ENCODE data around the gene PGAP6. TPM values are rescaled to one million over a fixed set of nuclear protein-coding genes. Genes with fewer than 3 reads are reported as not detected.

PGAP6 gene
- total RNA-seq, 4 donors from 2014 or later = 31.6 to 83.3 (median 62.2) TPM

- no peaks in the 10 kb centered on the region for H3K9me3 ChIP-seq
- no peaks in the 10 kb centered on the region for H3K27me3 ChIP-seq
- peaks cover 19 to 21% of the 10 kb centered on the region in 2 donors for H3K4me1 ChIP-seq
- peak; percentile 32 to 36 for DNase-seq
- peak overlapping the region; percentile 16 to 65 (median 56) for H3K4me3 ChIP-seq (replicated peaks in 1 of 3)
- 0 to 2% methylated on average over 4 to 21 of the region's 97 CpGs for WGBS, 2 donors
- no peaks in the 10 kb centered on the region for H3K36me3 ChIP-seq
- TF ChIP-seq CTCF (IDR thresholded peaks at IDR 0.05) (no peak), POLR2A (IDR thresholded peaks at IDR 0.05) (no peak)
- peak overlapping the region in 2 of 3 donors; percentile 10 to 53 for H3K27ac ChIP-seq
- intact Hi-C loops (cut with DNase I) = no loop called here
Observed at GRCh38 chr16:426115-426905, 44.5 kb upstream of the PGAP6 start.

- DNase-seq = no peak
- H3K9me3 ChIP-seq = no peaks in the 10 kb centered on the region
- intact Hi-C loops (cut with DNase I) = no loop called here
- 0% methylated on average over 20 of the region's 63 CpGs; no CpG with 5 or more reads in 1 of the 2 donors for WGBS, 2 donors
- peak overlapping the region; percentile 45 to 91 (median 90) for H3K27ac ChIP-seq
- H3K4me1 ChIP-seq = peaks cover 19 to 21% of the 10 kb centered on the region in 2 donors
- no peaks in the 10 kb centered on the region for H3K36me3 ChIP-seq
- peak overlapping the region in 2 of 3 donors; percentile 22 to 56 for H3K4me3 ChIP-seq (replicated peaks in 1 of 3)
- H3K27me3 ChIP-seq = no peaks in the 10 kb centered on the region
- TF ChIP-seq CTCF (IDR thresholded peaks at IDR 0.05) (no peak), POLR2A (IDR thresholded peaks at IDR 0.05) (no peak)
Observed at GRCh38 chr16:425740-426114, 43.9 kb upstream of the PGAP6 start.

DNA sequence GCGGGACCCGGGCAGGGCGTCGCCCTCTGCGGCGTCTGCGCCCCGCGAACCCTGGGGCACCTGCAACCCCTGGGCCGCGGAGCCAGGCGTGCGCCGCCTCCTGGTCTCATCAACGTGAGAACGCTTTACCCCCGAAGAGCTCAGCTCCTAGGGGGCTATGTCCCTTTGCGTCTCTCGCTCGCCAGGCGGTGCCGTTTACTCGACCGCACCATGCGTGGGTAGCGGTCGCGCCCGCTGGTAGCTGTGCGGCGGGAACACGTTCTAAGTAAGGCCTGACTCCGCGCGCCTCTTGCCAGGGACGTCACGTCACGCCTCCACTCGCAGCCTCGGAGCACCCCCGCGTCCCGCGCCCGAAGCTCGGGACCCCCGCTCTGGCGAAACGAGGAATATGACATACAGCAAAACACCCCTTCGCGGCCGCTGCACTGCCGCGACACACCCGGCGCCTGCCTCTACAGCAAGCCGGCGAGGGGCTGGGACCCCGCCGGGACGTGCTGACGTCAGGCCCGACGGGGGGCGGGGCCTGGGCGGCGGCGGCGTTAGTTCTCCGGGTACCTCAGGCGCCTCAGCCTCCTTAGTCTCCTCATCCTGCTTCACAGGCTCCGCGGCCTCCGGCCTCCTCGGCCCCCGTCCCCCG is 43.4 kb upstream of the PGAP6 start, which contains the start of gene RAB11FIP3:
Gene RAB11FIP3 (plus strand): TSS at position 568 of the 637 bp plus-strand sequence. CDS start 358 bp downstream, outside the sequence.
- peak within 1 kb of the TSS; percentile 54 to 65 (median 56) for H3K4me3 ChIP-seq (replicated peaks in 1 of 3)
- no peaks in the 10 kb centered on the region for H3K36me3 ChIP-seq
- H3K27ac ChIP-seq = peak within 1 kb of the TSS; percentile 45 to 91 (median 90)
- intact Hi-C loops (cut with DNase I) = no loop called here
- H3K9me3 ChIP-seq = no peaks in the 10 kb centered on the region
- H3K4me1 ChIP-seq = peaks cover 19 to 21% of the 10 kb centered on the region in 2 donors
- TF ChIP-seq POLR2A (IDR thresholded peaks at IDR 0.05) (peak; percentile 50 to 71), CTCF (IDR thresholded peaks at IDR 0.05) (peak in 2 of 6 experiments; percentile 23 to 28)
- no peaks in the 10 kb centered on the region for H3K27me3 ChIP-seq
- peak; percentile 69 to 71 for DNase-seq
- WGBS, 2 donors = 0% methylated on average over 25 of the region's 77 CpGs; no CpG with 5 or more reads in 1 of the 2 donors

GRCh38 chr16:424623-425081 is 42.9 kb upstream of the PGAP6 start:
- no peaks in the 10 kb centered on the region for H3K9me3 ChIP-seq
- no peaks in the 10 kb centered on the region for H3K36me3 ChIP-seq
- 16 to 31% methylated on average over 11 to 22 of the region's 31 CpGs for WGBS, 2 donors
- TF ChIP-seq POLR2A (IDR thresholded peaks at IDR 0.05) (no peak), CTCF (IDR thresholded peaks at IDR 0.05) (no peak)
- peaks cover 19 to 21% of the 10 kb centered on the region in 2 donors for H3K4me1 ChIP-seq
- H3K4me3 ChIP-seq (replicated peaks in 1 of 3) = peak overlapping the region in 2 of 3 donors; percentile 54 to 56
- intact Hi-C loops (cut with DNase I) = no loop called here
- DNase-seq = peak; percentile 33 to 52
- peak overlapping the region; percentile 45 to 91 (median 90) for H3K27ac ChIP-seq
- no peaks in the 10 kb centered on the region for H3K27me3 ChIP-seq
